ENCODE data around the gene LYPLAL1. TPM values are rescaled to one million over a fixed set of nuclear protein-coding genes. Genes with fewer than 3 reads are reported as not detected.

LYPLAL1 gene
- total RNA-seq, 1 experiment from 2014 or later = 57.6 TPM

GRCh38 chr1:219220945-219221344, 47.3 kb downstream of the LYPLAL1 start:
- CTCF ChIA-PET = no interaction called here
- no peak for TF ChIP-seq CTCF (IDR thresholded peaks at IDR 0.05; ENCODE audit: unreplicated experiment)
- intact Hi-C loops (cut with micrococcal nuclease; ENCODE audit: unreplicated experiment) = no loop called here
- Mint-ChIP-seq H3K4me1 (ENCODE audit: low read depth, unreplicated experiment) (no peaks in the 10 kb centered on the region), H3K4me3 (ENCODE audit: low read depth, unreplicated experiment) (no peak overlapping the region), H3K36me3 (ENCODE audit: insufficient read depth, unreplicated experiment) (peaks cover 1% of the 10 kb centered on the region), H3K9me3 (ENCODE audit: low read depth, unreplicated experiment) (no peaks in the 10 kb centered on the region), H3K27ac (ENCODE audit: unreplicated experiment) (no peak overlapping the region), H3K27me3 (ENCODE audit: unreplicated experiment) (no peaks in the 10 kb centered on the region)
- BruUV-seq (replicated peaks) = no TSS peak
- DNase-seq = no peak

GRCh38 chr1:219223496-219223895, 49.8 kb downstream of the LYPLAL1 start:
- Mint-ChIP-seq H3K27ac (ENCODE audit: unreplicated experiment) (no peak overlapping the region), H3K27me3 (ENCODE audit: unreplicated experiment) (no peaks in the 10 kb centered on the region), H3K9me3 (ENCODE audit: low read depth, unreplicated experiment) (no peaks in the 10 kb centered on the region), H3K4me3 (ENCODE audit: low read depth, unreplicated experiment) (no peak overlapping the region), H3K4me1 (ENCODE audit: low read depth, unreplicated experiment) (no peaks in the 10 kb centered on the region), H3K36me3 (ENCODE audit: insufficient read depth, unreplicated experiment) (no peaks in the 10 kb centered on the region)
- intact Hi-C loops (cut with micrococcal nuclease; ENCODE audit: unreplicated experiment) = no loop called here
- DNase-seq = no peak
- CTCF ChIA-PET = no interaction called here
- no peak for TF ChIP-seq CTCF (IDR thresholded peaks at IDR 0.05; ENCODE audit: unreplicated experiment)
- BruUV-seq (replicated peaks) = no TSS peak

GRCh38 chr1:219226196-219226595, 52.5 kb downstream of the LYPLAL1 start:
- no peak for DNase-seq
- TF ChIP-seq CTCF (IDR thresholded peaks at IDR 0.05; ENCODE audit: unreplicated experiment) = no peak
- Mint-ChIP-seq H3K4me1 (ENCODE audit: low read depth, unreplicated experiment) (peaks cover 8% of the 10 kb centered on the region), H3K36me3 (ENCODE audit: insufficient read depth, unreplicated experiment) (no peaks in the 10 kb centered on the region), H3K27ac (ENCODE audit: unreplicated experiment) (no peak overlapping the region), H3K4me3 (ENCODE audit: low read depth, unreplicated experiment) (no peak overlapping the region), H3K9me3 (ENCODE audit: low read depth, unreplicated experiment) (no peaks in the 10 kb centered on the region), H3K27me3 (ENCODE audit: unreplicated experiment) (no peaks in the 10 kb centered on the region)
- CTCF ChIA-PET = no interaction called here
- intact Hi-C loops (cut with micrococcal nuclease; ENCODE audit: unreplicated experiment) = no loop called here
- BruUV-seq (replicated peaks) = no TSS peak

GRCh38 chr1:219227360-219228057, 53.8 kb downstream of the LYPLAL1 start:
- Mint-ChIP-seq H3K4me3 (ENCODE audit: low read depth, unreplicated experiment) (no peak overlapping the region), H3K36me3 (ENCODE audit: insufficient read depth, unreplicated experiment) (no peaks in the 10 kb centered on the region), H3K9me3 (ENCODE audit: low read depth, unreplicated experiment) (no peaks in the 10 kb centered on the region), H3K4me1 (ENCODE audit: low read depth, unreplicated experiment) (peaks cover 8% of the 10 kb centered on the region), H3K27ac (ENCODE audit: unreplicated experiment) (no peak overlapping the region), H3K27me3 (ENCODE audit: unreplicated experiment) (no peaks in the 10 kb centered on the region)
- BruUV-seq (replicated peaks) = no TSS peak
- no peak for TF ChIP-seq CTCF (IDR thresholded peaks at IDR 0.05; ENCODE audit: unreplicated experiment)
- intact Hi-C loops (cut with micrococcal nuclease; ENCODE audit: unreplicated experiment) = no loop called here
- no peak for DNase-seq
- CTCF ChIA-PET = no interaction called here

Measured in Calu3 (cell line).